MG63 (cell line): ENCODE results near the gene DNAH14. TPM values are rescaled to one million over a fixed set of nuclear protein-coding genes. Genes with fewer than 3 reads are reported as not detected.

Source experiments
- DNase-seq: peaks from one replicate; pipeline ENCODE4 v3.0.0-alpha.2; 2020
- H3K27me3 ChIP-seq: fragments of 250-450 bp; sonication (Bioruptor Pico); 2 replicates; pipeline ENCODE4 v1.5.1; 2020; ENCODE audit warnings: mild to moderate bottlenecking, moderate library complexity
- H3K36me3 ChIP-seq: fragments of 250-450 bp; sonication (Bioruptor Pico); 2 replicates; pipeline ENCODE4 v1.5.1; 2020; ENCODE audit warnings: mild to moderate bottlenecking, moderate library complexity
- H3K4me3 ChIP-seq: fragments of 250-450 bp; sonication (Bioruptor Pico); 2 replicates; pipeline ENCODE4 v1.5.1; 2020; ENCODE audit warnings: mild to moderate bottlenecking, moderate library complexity
- H3K9me3 ChIP-seq: fragments of 250-450 bp; sonication (Bioruptor Pico); 2 replicates; pipeline ENCODE4 v1.5.1; 2020; ENCODE audit warnings: mild to moderate bottlenecking, moderate library complexity
- total RNA-seq: library from RNA; depleted of rRNA; stranded (reverse); fragments of >200 nt; shearing (Covaris generic); gene quantifications from 2 replicates; pipeline ENCODE4 v1.2.3, GENCODE V29; 2014; ENCODE audit warnings: low replicate concordance

The DNAH14 gene
- total RNA-seq, 1 experiment from 2014 or later, result 40.5 TPM

DNA sequence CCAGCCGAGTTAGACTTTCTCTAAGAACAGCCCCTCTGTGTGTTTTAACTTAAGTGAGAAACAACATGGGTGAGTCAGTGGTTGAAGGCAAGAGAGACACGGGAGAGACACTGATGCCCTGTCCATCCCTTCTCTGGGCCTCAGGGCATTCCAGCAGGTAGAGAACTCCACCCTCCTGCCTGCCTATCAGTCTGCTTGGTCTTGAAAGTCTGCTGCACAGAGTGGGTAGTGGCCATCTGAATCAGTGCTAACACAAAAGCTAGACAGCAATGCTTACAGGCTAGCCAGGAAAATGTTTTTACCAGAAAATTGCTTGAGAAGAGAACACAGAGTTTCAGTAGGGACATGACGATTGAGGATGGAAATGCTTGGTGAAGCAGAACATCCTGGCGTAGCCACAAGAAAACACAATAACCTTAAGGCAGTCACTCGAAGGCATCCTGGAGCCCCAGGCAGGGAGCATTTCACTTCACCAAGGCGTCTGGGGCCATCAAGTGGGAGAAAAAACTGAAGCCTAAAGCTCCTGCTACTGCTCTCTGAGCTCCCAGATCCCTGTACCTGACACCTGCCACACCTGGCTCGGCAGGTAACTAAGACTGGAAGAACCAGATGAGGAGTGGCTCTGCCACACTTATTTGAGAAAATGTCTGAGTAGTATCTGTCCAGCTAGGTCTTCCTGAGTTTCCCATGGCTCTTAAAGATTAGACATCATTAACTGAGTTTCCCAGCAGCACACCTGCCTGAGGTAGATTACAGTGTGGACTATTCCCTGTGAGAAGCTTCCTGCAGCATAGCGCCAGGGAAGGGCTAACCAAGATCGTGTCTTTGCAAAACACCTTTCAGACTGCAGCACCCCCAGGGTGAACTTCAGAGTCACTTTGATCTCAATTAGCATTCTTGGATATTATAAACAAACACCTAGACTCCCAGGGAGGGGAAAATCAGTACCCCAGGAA, 516.4 kb downstream of the DNAH14 start:
- Histone ChIP-seq H3K27me3 (no peaks in the 10 kb centered on the region), H3K9me3 (no peaks in the 10 kb centered on the region), H3K36me3 (no peaks in the 10 kb centered on the region), H3K4me3 (no peak overlapping the region)
- no peak for DNase-seq

DNA sequence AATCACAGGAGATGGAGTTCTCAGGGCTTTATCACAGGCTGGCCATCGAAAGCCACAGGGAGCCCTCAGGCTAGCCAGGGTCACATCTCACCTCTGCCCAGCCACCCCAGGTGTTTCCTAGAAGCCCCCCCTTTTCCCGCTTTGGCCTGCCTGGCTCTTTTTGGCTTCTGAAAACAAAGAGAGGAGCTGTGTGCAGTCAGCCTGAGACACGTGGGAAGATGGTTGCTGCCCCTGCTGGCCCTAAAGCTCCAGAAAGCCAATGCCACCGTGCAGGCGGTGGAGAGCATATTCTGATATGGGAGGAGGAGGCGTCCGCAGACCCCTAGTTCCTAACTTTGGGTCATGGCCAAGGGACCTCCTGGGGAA, 517.1 kb downstream of the DNAH14 start:
- Histone ChIP-seq H3K36me3 (no peaks in the 10 kb centered on the region), H3K27me3 (no peaks in the 10 kb centered on the region), H3K9me3 (no peaks in the 10 kb centered on the region), H3K4me3 (no peak overlapping the region)
- no peak for DNase-seq

DNA sequence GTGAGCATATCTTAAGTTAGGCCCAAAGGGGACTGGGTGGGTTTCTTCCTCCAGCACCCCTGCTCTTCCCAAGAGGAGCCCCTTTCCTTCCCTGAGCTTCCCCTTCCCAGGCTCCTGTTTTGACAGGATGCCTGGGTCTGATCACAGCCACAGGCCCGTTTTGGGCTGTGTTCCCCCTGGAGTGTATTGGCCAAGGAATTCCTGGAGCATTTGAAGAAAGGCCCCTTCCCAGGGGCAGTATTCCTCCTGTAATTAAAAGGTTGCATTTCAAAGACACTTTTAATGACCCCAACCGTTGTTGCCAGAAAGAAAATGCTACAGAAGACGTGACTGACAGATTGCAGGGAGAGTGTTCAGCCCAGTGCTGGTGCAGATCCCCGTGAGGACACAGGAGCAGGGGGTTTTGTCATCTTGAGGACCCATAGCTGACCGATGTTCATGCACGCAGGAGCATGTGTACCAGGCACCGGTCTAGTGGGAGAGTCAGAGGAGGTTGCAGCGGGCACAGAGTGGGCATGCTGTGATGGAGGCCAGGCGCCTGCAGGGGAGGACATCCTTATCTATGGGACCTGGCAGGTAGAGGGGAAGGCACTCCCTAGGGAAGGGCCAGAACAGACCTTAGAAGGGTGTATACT, 517.6 kb downstream of the DNAH14 start:
- no peaks in the 10 kb centered on the region for H3K36me3 ChIP-seq
- no peak overlapping the region for H3K4me3 ChIP-seq
- no peaks in the 10 kb centered on the region for H3K9me3 ChIP-seq
- no peak for DNase-seq
- no peaks in the 10 kb centered on the region for H3K27me3 ChIP-seq

DNA sequence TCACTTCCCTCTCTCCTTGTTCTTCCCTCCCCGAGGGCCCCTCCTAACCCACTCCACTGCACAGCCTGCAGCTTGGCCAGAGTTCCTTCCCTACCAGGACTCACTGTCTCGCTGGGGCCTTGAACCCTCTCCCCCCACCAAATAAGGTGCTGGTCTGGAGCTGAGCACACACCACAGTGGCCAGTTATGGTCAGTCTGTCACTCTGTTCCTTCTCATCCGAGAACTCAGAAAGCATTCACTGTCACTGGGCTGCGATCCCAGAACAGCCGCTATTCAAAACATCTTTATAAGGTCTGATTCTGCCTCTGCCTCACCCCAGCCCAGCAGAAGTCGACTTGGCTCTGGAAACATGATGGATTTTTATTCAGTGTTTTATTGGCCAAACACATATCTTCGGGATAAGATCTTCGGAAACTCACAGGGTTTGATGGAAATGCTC, 518.2 kb downstream of the DNAH14 start:
- peak; percentile 50 for DNase-seq
- Histone ChIP-seq H3K27me3 (no peaks in the 10 kb centered on the region), H3K4me3 (no peak overlapping the region), H3K9me3 (no peaks in the 10 kb centered on the region), H3K36me3 (no peaks in the 10 kb centered on the region)

DNA sequence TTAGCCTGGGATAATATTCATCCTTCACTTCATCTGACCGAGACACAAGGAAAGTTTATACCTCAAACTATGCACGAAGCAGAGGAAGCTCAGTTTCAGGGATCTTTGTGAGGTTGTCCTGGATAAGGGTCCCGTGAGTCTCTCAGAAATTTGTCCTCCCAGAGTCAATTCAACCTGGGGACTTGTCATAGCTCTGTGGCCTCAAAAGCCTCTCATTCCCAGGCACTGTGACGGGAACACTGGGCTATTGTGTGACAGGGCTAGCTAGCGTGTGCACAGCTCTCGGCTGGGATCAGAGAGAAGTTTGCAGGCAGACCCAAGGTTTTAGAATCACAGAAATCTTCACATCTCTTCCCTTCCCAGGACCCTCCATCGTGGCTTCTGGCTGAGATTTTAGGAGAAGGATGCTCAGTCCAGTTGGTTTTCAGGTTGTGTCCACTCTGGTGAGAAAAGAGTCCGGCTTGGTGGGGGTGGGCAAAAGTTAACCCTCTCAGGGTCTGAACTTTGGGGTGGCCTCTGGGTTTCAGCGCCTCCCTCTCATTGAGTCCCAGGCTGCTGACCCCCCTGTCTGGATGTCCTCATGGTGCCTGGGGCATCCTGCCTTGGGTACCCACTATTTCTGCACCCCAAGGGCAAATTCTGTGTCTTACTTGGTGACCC, 518.8 kb downstream of the DNAH14 start:
- DNase-seq, result no peak
- Histone ChIP-seq H3K4me3 (no peak overlapping the region), H3K27me3 (no peaks in the 10 kb centered on the region), H3K36me3 (no peaks in the 10 kb centered on the region), H3K9me3 (no peaks in the 10 kb centered on the region)
